Heart left ventricle (tissue), 16 donors: ENCODE results near the gene GPR157. TPM values are rescaled to one million over a fixed set of nuclear protein-coding genes. Genes with fewer than 3 reads are reported as not detected.

Experiments
- ATAC-seq, 4 donors: fragments of 200-7000 bp; cut with Tn5 transposase; one replicate each; pipeline ENCODE4 v1.9.1; 2020 to 2022; ENCODE audit warnings: moderate library complexity in 4 of 4, mild to moderate bottlenecking in 3 of 4, moderate number of reproducible peaks in 1 of 4
- DNase-seq, 5 donors: peaks; one replicate each; pipeline ENCODE4 v3.0.0-alpha.2; 2020
- H3K27ac ChIP-seq, 12 donors: fragments of 200-600 bp; sonication (generic) in 4 of 12; one replicate each; pipeline versions ENCODE4 v1.5.0 to v1.8.0; 2016 to 2022; ENCODE audit warnings: mild to moderate bottlenecking in 2 of 12
- H3K27me3 ChIP-seq, 9 donors: fragments of 200-600 bp; sonication (generic) in 2 of 9; one replicate each; pipeline versions ENCODE4 v1.5.1 to v1.8.0; 2016 to 2022; ENCODE audit warnings: mild to moderate bottlenecking in 3 of 9
- H3K36me3 ChIP-seq, 9 donors: fragments of 200-600 bp; sonication (generic) in 2 of 9; one replicate each; pipeline versions ENCODE4 v1.5.0 to v1.8.0; 2018 to 2022; ENCODE audit warnings: mild to moderate bottlenecking in 2 of 9
- H3K4me1 ChIP-seq, 12 donors: fragments of 200-600 bp; sonication (generic) in 4 of 12; one replicate each; pipeline versions ENCODE4 v1.5.0 to v1.8.0; 2016 to 2022; ENCODE audit warnings: mild to moderate bottlenecking in 3 of 12
- H3K4me3 ChIP-seq, 12 donors: fragments of 200-600 bp; sonication (generic) in 4 of 12; one replicate each; pipeline versions ENCODE4 v1.5.0 to v1.8.0; 2017 to 2022; ENCODE audit warnings: mild to moderate bottlenecking in 9 of 12, moderate library complexity in 4 of 12
- H3K9me3 ChIP-seq, 12 donors: fragments of 200-600 bp; sonication (generic) in 4 of 12; one replicate each; pipeline versions ENCODE4 v1.5.0 to v1.8.0; 2016 to 2022; ENCODE audit warnings: mild to moderate bottlenecking in 1 of 12
- POLR2A ChIP-seq, 2 donors: fragments of 450-650 bp; IDR thresholded peaks; one replicate each; pipeline ENCODE4 v1.6.1; 2017; ENCODE audit warnings: antibody characterized with exemption in 2 of 2, mild to moderate bottlenecking in 2 of 2, moderate library complexity in 2 of 2
- WGBS, 4 donors: extraction: QIAGEN DNeasy Blood & Tissue Kit in 2 of 4; methylation state at CpG; one replicate each; pipeline versions ENCODE4 v1.1.5 to v1.1.7; 2013 to 2018; 5-methylcytosine and 5-hydroxymethylcytosine counted together
- intact Hi-C, 10 donors: fragments of 100-400 bp; cut with DNase I; formaldehyde crosslinking; loops; one replicate each; pipeline versions ENCODE4 v1.11.1 to v1.14.2; 2022
- polyA plus RNA-seq, 2 donors: library from polyadenylated mRNA; stranded (reverse); fragments of 200-250 nt; gene quantifications; one replicate each; pipeline ENCODE4 v1.2.3, GENCODE V29; 2013
- total RNA-seq, 9 donors: library from RNA; depleted of rRNA in 2 of 9; stranded (reverse); fragments of >200 nt in 2 of 9; fragmentation: NEBNext Ultra II Directional in 3 of 9; extraction: Animal tissue kit (Norgen Biotek cat#: 25700) in 3 of 9; gene quantifications; one replicate each; pipeline versions ENCODE4 v1.1.0 to v1.2.4, GENCODE V29; 2016 to 2023
- TF ChIP-seq, protein P1 (sequence below), 12 donors: fragments of 200-600 bp; sonication (generic) in 4 of 12; IDR thresholded peaks; one replicate each; pipeline versions ENCODE4 v1.5.0 to v1.8.0; 2018 to 2022; ENCODE audit warnings: antibody characterized with exemption in 12 of 12, mild to moderate bottlenecking in 5 of 12
- donor health status: ischemic (EF 13 %, LVEDD 7.1; RV severe dilation, severe dysfunction).
- donor health status: healthy with polysubstance abuse.
- donor health status: DM: no; HTN: yes; CAD: no.
- donor health status: DM: no; HTN: no; CAD: no.
- donor health status: ischemic (EF 25% LVEDD 6.9; RV normal size, moderate dysfunction).
- donor health status: ischemic (EF 25% LVEDD 5.7; RV mildly dilated, moderate dysfunction).
- donor health status: healthy.
- donor health status: DM: yes; HTN: yes; CAD: no.
- donor health status: ischemic (EF 35%, LVEDD 5.7; RV mildly dilated, moderate dysfunction).
- donor health status: nonischemic (EF 11% LVEDD 7.7; RV severe dilation, severe dysfunction).
- donor health status: DM: yes; HTN: yes; CAD: no.
- donor health status: PGD.
- donor health status: ischemic (EF 29% LVEDD 5.4; RV normal size, mild dysfunction).
- donor health status: nonischemic (EF 23%, LVEDD 6.1; RV moderate dilation, normal function).

GPR157 gene
- total and polyA plus RNA-seq, 11 donors, result 9.2 to 41.8 (median 29.7) TPM

DNA sequence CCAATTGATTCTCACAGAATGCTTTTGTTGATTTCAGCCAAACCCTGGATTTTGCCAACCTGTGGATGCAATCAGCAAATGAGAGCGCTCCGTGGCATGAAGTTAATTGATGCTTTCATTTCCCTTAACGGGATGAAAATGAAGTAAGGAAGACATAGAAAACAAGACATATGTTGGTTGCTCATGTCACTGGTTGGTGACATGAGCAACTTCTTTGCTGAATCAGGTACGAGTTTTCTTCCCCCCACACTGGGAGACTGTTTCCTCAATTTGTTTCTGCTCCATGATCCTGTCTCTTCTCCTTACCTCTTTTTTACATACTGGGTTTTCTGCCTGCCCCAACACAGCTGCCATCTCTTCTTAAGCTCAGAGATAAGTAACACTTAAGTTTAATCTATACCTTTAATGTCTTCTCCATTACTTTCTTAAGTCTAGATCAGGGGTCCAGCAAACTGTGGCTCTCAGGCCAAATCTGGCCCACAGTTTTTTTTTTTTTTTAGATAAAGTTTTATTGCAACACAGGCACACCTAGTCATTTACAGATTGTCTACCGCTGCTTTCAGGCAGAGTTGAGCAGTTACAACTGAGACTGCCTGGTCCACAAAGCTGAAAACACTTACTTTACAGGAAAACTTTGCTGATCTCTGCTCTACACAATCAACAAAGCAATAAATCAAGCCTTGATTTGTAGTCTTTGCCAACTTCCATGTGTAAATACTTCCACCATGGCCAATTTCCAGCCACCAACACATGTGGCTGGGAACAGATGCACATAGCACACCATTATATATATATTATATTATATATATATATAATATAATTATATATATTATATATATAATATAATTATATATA, 13.3 kb downstream of the GPR157 start:
- 84 to 88% (median 86%) methylated on average over 5 of the region's 5 CpGs for WGBS, 4 donors
- Histone ChIP-seq H3K4me1 (peaks cover 0 to 25% (median 10%) of the 10 kb centered on the region in 12 donors), H3K9me3 (no peaks in the 10 kb centered on the region), H3K36me3 (peaks cover 0 to 18% (median 0%) of the 10 kb centered on the region in 9 donors), H3K27ac (no peak overlapping the region), H3K27me3 (no peaks in the 10 kb centered on the region), H3K4me3 (no peak overlapping the region)
- DNase-seq (no peak), ATAC-seq (no peak)
- TF ChIP-seq POLR2A (IDR thresholded peaks at IDR 0.05), result no peak
- intact Hi-C loops, result loop anchor here in 2 of 10 donors (5.0 to 10.0 kb wide), 2 partner anchors 67 to 369 kb away; no protein-coding TSS in a partner anchor

DNA sequence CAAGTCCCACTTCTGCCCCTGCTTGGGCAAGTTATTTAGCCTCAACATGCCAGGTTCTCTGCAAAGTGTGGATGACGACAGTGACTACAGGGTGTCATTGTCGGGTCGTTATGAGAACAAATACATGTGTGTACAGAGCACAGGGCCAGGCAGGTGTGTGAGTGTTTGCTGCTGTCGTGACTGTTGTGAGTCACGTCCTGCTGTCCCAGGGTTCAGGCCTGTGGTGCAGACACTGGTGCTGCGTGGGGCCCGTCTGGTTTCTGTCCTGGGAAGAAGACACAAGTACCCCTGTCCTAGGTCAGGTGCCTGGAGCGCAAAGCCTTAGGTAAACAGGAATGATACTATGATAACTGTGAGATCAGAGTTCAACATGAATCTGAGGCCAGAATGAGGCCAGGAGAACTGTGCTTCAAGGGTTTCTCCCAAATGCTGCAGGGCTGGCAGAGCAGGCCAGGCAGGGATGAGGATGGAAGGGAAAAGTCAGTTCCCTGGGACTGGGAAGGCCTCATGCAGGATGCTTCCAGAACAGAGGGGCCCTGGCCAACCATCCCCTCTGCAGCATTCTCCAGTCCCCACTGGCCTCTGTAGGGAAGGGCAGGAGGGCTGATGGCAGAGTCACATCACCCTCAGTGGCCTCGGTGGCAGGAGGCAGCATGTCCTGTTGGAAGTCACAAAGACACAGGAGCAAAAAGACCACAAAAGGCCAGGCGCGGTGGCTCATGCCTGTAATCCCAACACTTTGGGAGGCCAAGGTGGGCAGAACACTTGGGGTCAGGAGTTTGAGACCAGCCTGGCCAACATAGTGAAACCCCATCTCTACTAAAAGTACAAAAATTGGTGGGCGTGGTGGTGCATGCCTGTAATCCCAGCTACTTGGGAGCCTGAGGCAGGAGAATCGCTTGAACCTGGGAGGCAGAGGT, 15.7 kb downstream of the GPR157 start:
- no peak overlapping the region for H3K27ac ChIP-seq
- WGBS, 4 donors, result 76 to 91% (median 91%) methylated on average over 10 to 13 of the region's 13 CpGs
- intact Hi-C loops, result loop anchor here in 2 of 10 donors (5.0 to 10.0 kb wide), 2 partner anchors 372 to 379 kb away; no protein-coding TSS in a partner anchor
- DNase-seq (no peak), ATAC-seq (no peak)
- TF ChIP-seq POLR2A (IDR thresholded peaks at IDR 0.05), result no peak
- TF ChIP-seq, protein P1, sequence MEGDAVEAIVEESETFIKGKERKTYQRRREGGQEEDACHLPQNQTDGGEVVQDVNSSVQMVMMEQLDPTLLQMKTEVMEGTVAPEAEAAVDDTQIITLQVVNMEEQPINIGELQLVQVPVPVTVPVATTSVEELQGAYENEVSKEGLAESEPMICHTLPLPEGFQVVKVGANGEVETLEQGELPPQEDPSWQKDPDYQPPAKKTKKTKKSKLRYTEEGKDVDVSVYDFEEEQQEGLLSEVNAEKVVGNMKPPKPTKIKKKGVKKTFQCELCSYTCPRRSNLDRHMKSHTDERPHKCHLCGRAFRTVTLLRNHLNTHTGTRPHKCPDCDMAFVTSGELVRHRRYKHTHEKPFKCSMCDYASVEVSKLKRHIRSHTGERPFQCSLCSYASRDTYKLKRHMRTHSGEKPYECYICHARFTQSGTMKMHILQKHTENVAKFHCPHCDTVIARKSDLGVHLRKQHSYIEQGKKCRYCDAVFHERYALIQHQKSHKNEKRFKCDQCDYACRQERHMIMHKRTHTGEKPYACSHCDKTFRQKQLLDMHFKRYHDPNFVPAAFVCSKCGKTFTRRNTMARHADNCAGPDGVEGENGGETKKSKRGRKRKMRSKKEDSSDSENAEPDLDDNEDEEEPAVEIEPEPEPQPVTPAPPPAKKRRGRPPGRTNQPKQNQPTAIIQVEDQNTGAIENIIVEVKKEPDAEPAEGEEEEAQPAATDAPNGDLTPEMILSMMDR (IDR thresholded peaks at IDR 0.05), result no peak
- no peak overlapping the region for H3K4me3 ChIP-seq
- H3K4me1 ChIP-seq, result peaks cover 0 to 15% (median 3%) of the 10 kb centered on the region in 12 donors
- H3K36me3 ChIP-seq, result peaks cover 0 to 33% (median 4%) of the 10 kb centered on the region in 9 donors
- H3K27me3 ChIP-seq, result no peaks in the 10 kb centered on the region
- no peaks in the 10 kb centered on the region for H3K9me3 ChIP-seq

DNA sequence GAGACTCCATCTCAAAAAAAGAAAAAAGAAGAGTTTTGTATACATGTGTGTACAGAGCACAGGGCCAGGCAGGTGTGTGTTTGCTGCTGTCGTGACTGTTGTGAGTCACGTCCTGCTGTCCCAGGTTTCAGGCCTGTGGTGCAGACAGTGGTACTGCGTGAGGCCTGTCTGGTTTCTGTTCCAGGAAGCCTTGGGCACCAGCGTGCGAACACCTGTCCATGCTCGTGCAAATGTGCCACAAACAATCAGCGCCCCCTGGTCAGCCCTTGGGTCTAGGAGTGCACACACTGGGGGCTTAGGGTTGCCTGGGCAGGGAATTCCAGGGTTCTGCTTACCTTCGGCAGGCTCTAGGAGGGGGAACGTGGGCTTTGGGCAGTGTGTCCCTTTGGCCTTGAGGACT, 16.9 kb downstream of the GPR157 start:
- WGBS, 4 donors, result 94 to 97% (median 96%) methylated on average over 7 to 9 of the region's 9 CpGs
- Histone ChIP-seq H3K9me3 (no peaks in the 10 kb centered on the region), H3K4me3 (no peak overlapping the region), H3K27ac (no peak overlapping the region), H3K27me3 (no peaks in the 10 kb centered on the region), H3K36me3 (peaks cover 0 to 39% (median 5%) of the 10 kb centered on the region in 9 donors), H3K4me1 (peaks cover 0 to 23% (median 5%) of the 10 kb centered on the region in 12 donors)
- DNase-seq (no peak), ATAC-seq (peak in 1 of 4 donors; percentile 6)
- TF ChIP-seq, protein P1 (IDR thresholded peaks at IDR 0.05), result no peak
- no peak for TF ChIP-seq POLR2A (IDR thresholded peaks at IDR 0.05)
- intact Hi-C loops, result loop anchor here in 9 of 10 donors (2.0 to 10.0 kb wide), 5 partner anchors 83 to 380 kb away; no protein-coding TSS in a partner anchor

DNA sequence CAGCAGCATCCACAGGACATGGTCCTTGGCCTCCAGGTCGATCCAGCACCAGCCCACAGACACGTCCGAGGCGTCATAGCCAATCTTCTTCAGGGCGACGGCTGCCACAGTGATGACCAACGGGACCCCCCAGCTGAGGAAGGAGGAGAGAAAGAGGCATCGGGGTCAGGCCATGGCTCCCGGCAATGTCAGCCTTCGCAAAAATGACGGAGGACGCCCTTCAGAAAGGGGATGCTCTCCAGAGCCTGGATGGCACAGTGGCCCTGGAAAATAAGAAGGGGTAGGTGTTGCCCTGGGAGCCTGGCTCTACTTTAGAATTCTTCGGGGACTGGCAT, 17.6 kb downstream of the GPR157 start:
- DNase-seq (no peak), ATAC-seq (no peak)
- Histone ChIP-seq H3K4me1 (peaks cover 0 to 23% (median 6%) of the 10 kb centered on the region in 12 donors), H3K27me3 (no peaks in the 10 kb centered on the region), H3K4me3 (no peak overlapping the region), H3K9me3 (no peaks in the 10 kb centered on the region), H3K27ac (no peak overlapping the region), H3K36me3 (peaks cover 0 to 42% (median 5%) of the 10 kb centered on the region in 9 donors)
- TF ChIP-seq POLR2A (IDR thresholded peaks at IDR 0.05), result no peak
- TF ChIP-seq, protein P1 (IDR thresholded peaks at IDR 0.05), result no peak
- WGBS, 4 donors, result 89 to 98% (median 92%) methylated on average over 13 of the region's 13 CpGs
- intact Hi-C loops, result loop anchor here in 9 of 10 donors (2.0 to 10.0 kb wide), 5 partner anchors 83 to 381 kb away; no protein-coding TSS in a partner anchor
